CMK (cell line): ENCODE data around the gene SPON1.

ENCODE experiments used
- DNase-seq: peaks from one replicate; pipeline ENCODE4 v3.0.0-alpha.2; 2010; ENCODE audit warnings: low read depth

SPON1 gene

GRCh38 chr11:14036469-14036868 is 73.9 kb downstream of the SPON1 start:
- DNase-seq, result no peak

GRCh38 chr11:14041040-14041439 is 78.5 kb downstream of the SPON1 start:
- no peak for DNase-seq

GRCh38 chr11:14041565-14041964 is 79.0 kb downstream of the SPON1 start:
- DNase-seq, result no peak

- no peak for DNase-seq
Measured at GRCh38 chr11:14042686-14043465, 80.4 kb downstream of the SPON1 start.

- no peak for DNase-seq
Measured at GRCh38 chr11:14044916-14045315, 82.4 kb downstream of the SPON1 start.

GRCh38 chr11:14045417-14045816 is 82.9 kb downstream of the SPON1 start:
- no peak for DNase-seq

- no peak for DNase-seq
Measured at GRCh38 chr11:14052198-14052597, 89.7 kb downstream of the SPON1 start.

GRCh38 chr11:14054116-14055107 is 91.9 kb downstream of the SPON1 start:
- no peak for DNase-seq

GRCh38 chr11:14055936-14056335 is 93.4 kb downstream of the SPON1 start:
- DNase-seq, result no peak

GRCh38 chr11:14058061-14058460 is 95.5 kb downstream of the SPON1 start:
- no peak for DNase-seq

- no peak for DNase-seq
Measured at GRCh38 chr11:14059491-14059890, 97.0 kb downstream of the SPON1 start.

- DNase-seq, result no peak
Measured at GRCh38 chr11:14061721-14062120, 99.2 kb downstream of the SPON1 start.

GRCh38 chr11:14065141-14065540 is 102.6 kb downstream of the SPON1 start:
- DNase-seq, result no peak

- DNase-seq, result no peak
Measured at GRCh38 chr11:14065681-14066080, 103.2 kb downstream of the SPON1 start.

- DNase-seq, result no peak
Measured at GRCh38 chr11:14067686-14068085, 105.2 kb downstream of the SPON1 start.

- no peak for DNase-seq
Measured at GRCh38 chr11:14070896-14071295, 108.4 kb downstream of the SPON1 start.

GRCh38 chr11:14073849-14074476 is 111.4 kb downstream of the SPON1 start:
- no peak for DNase-seq

GRCh38 chr11:14075118-14076078 is 112.9 kb downstream of the SPON1 start:
- DNase-seq, result no peak

GRCh38 chr11:14079011-14079410 is 116.5 kb downstream of the SPON1 start:
- peak; percentile 45 for DNase-seq

GRCh38 chr11:14079797-14080196 is 117.3 kb downstream of the SPON1 start:
- no peak for DNase-seq

- DNase-seq, result no peak
Measured at GRCh38 chr11:14081581-14082231, 119.2 kb downstream of the SPON1 start.
